ENCODE measurements around the gene ME3. TPM values are rescaled to one million over a fixed set of nuclear protein-coding genes. Genes with fewer than 3 reads are reported as not detected.

Gene ME3
- total and polyA plus RNA-seq, 4 donors = 7.4 to 38.7 (median 21.2) TPM

DNA sequence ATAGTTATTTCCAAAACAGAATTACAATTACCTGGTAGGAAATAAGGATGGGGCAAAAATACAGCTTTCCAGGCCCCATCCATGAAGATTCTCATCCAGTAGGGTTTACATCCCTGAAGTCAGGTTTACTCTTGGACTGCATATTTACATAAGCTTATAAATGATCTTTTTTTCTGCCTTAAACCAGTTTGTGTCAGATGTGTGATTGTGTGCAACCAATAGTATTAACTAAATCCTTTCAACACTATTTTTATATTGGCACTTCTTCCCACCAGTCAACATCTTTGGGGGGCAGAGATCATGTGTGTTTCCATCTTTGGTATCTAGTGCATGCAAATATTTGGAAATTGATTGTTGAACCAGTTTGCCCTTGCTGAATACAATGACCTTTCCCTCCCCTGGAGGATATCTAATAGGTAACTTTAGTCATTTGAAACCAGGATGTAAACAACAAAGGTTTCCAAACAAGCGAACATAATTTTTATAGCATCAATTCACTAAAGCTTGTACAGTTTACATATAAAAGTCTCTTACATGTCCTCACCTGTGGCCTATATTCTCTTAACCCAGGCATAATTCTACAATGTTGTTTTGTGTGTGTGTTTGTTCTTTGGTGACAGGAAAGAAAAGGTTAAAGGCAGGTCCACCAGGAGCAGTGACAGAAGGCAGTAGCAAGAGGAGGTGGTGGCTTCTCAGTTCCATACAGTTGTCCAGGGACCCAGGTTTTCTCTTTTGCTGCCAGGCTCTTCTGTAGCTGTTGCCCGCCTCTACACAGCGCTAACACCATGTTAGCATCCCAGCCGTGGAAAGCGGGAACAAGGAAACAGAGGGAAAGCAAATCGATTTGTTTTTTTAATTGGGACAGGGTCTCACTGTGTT lies 1.7 kb upstream of the ME3 start:
- peaks cover 0 to 32% (median 3%) of the 10 kb centered on the region in 5 donors for H3K4me1 ChIP-seq (ENCODE audit: control insufficient read depth in 5 of 5, insufficient read depth in 5 of 5, low read length in 5 of 5)
- H3K9me3 ChIP-seq (ENCODE audit: control insufficient read depth in 4 of 4, insufficient read depth in 3 of 4, low read length in 3 of 4) = no peaks in the 10 kb centered on the region
- H3K27ac ChIP-seq (ENCODE audit: low read depth in 1 of 2, low read length in 1 of 2) = no peak overlapping the region
- H3K9ac ChIP-seq (ENCODE audit: insufficient read depth in 1 of 2, low read length in 2 of 2) = no peak overlapping the region
- no peaks in the 10 kb centered on the region for H3K27me3 ChIP-seq (ENCODE audit: control insufficient read depth in 3 of 3, insufficient read depth in 3 of 3, low read length in 2 of 3)
- H3K4me3 ChIP-seq = no peak overlapping the region
- TF ChIP-seq, protein P1, sequence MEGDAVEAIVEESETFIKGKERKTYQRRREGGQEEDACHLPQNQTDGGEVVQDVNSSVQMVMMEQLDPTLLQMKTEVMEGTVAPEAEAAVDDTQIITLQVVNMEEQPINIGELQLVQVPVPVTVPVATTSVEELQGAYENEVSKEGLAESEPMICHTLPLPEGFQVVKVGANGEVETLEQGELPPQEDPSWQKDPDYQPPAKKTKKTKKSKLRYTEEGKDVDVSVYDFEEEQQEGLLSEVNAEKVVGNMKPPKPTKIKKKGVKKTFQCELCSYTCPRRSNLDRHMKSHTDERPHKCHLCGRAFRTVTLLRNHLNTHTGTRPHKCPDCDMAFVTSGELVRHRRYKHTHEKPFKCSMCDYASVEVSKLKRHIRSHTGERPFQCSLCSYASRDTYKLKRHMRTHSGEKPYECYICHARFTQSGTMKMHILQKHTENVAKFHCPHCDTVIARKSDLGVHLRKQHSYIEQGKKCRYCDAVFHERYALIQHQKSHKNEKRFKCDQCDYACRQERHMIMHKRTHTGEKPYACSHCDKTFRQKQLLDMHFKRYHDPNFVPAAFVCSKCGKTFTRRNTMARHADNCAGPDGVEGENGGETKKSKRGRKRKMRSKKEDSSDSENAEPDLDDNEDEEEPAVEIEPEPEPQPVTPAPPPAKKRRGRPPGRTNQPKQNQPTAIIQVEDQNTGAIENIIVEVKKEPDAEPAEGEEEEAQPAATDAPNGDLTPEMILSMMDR (IDR thresholded peaks at IDR 0.05; ENCODE audit: control extremely low read depth, extremely low read depth) = no peak
- ATAC-seq (ENCODE audit: insufficient read depth, low FRiP score) = no peak
- 93 to 96% methylated on average over 6 of the region's 6 CpGs for WGBS, 2 donors
- DNase-seq = no peak
- no peaks in the 10 kb centered on the region for H3K36me3 ChIP-seq (ENCODE audit: control insufficient read depth in 4 of 4, insufficient read depth in 4 of 4, low read length in 4 of 4)

DNA sequence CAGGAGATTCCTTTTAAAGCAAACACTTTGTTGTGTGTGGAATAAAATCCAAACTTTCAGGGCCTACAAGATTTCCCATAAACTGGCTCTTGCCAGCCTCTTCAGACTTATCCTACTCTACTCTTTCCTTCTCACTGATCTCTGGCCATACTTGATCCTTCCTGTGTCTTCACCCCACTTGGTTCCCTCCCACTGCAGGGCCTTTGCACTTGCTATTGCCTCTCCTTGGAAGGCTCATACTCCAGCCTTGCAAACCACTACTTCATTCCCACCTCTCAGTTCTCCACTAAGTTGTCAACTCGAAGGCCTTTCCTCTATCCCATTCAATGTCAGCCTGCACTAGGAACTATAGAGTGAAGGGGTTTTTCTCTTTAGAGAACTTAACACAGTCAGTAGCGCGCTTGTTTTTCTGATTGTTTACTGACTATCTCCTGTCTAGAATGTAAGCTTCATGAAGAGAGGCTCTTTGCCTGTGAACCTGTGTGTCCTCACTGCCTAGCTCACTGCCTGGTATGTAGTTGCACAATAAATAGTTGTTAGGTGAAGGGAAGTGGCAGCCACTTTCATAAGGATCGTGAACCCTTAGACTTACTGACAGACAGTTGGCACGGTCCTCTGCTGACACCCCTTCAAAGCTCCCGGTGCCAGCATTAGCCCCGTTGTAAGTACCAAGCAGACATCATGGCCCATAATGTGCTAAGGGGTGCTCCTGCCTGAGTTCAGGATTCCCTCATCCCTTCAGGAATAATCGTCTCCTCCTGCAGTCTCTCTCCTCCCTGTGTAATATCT lies 833 bp upstream of the ME3 start:
- Histone ChIP-seq H3K4me3 (no peak overlapping the region), H3K36me3 (ENCODE audit: control insufficient read depth in 4 of 4, insufficient read depth in 4 of 4, low read length in 4 of 4) (no peaks in the 10 kb centered on the region), H3K27ac (ENCODE audit: low read depth in 1 of 2, low read length in 1 of 2) (peak overlapping the region in 1 of 2 donors; percentile 94), H3K9ac (ENCODE audit: insufficient read depth in 1 of 2, low read length in 2 of 2) (no peak overlapping the region), H3K27me3 (ENCODE audit: control insufficient read depth in 3 of 3, insufficient read depth in 3 of 3, low read length in 2 of 3) (no peaks in the 10 kb centered on the region), H3K9me3 (ENCODE audit: control insufficient read depth in 4 of 4, insufficient read depth in 3 of 4, low read length in 3 of 4) (no peaks in the 10 kb centered on the region), H3K4me1 (ENCODE audit: control insufficient read depth in 5 of 5, insufficient read depth in 5 of 5, low read length in 5 of 5) (peaks cover 0 to 32% (median 3%) of the 10 kb centered on the region in 5 donors)
- ATAC-seq (ENCODE audit: insufficient read depth, low FRiP score) (no peak), DNase-seq (no peak)
- 71 to 83% methylated on average over 8 of the region's 8 CpGs for WGBS, 2 donors
- TF ChIP-seq, protein P1 (IDR thresholded peaks at IDR 0.05; ENCODE audit: control extremely low read depth, extremely low read depth) = no peak

DNA sequence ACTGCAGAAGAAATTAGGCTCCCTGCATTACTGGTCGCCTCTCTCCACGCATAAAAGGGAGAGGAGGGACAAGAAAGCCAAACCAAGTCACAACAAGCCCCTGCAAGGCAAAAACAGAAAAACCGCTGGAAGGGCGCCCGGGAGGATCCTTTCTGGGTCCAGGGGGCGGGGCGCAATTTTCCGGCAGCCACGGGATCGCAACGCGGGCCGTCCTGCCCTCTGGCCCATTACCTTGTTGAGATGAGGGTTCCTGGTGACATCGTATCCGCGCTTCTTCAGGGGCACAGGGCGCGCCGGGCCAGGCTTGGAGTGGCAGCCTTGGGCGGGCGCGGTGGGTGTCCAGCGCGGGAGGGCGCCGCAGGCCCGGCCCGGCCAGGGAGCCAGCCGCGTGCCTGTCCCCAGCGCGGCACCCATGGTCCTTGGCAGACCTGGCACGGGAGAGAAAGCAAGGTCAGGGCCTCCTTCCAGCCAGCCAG lies 847 bp downstream of the ME3 start:
- TF ChIP-seq, protein P1 (IDR thresholded peaks at IDR 0.05; ENCODE audit: control extremely low read depth, extremely low read depth) = no peak
- Histone ChIP-seq H3K27ac (ENCODE audit: low read depth in 1 of 2, low read length in 1 of 2) (peak overlapping the region; percentile 91 to 94), H3K9ac (ENCODE audit: insufficient read depth in 1 of 2, low read length in 2 of 2) (peak overlapping the region; percentile 69 to 88), H3K4me3 (peak overlapping the region; percentile 78), H3K27me3 (ENCODE audit: control insufficient read depth in 3 of 3, insufficient read depth in 3 of 3, low read length in 2 of 3) (no peaks in the 10 kb centered on the region), H3K36me3 (ENCODE audit: control insufficient read depth in 4 of 4, insufficient read depth in 4 of 4, low read length in 4 of 4) (peaks cover 0 to 7% (median 0%) of the 10 kb centered on the region in 4 donors), H3K9me3 (ENCODE audit: control insufficient read depth in 4 of 4, insufficient read depth in 3 of 4, low read length in 3 of 4) (no peaks in the 10 kb centered on the region), H3K4me1 (ENCODE audit: control insufficient read depth in 5 of 5, insufficient read depth in 5 of 5, low read length in 5 of 5) (peaks cover 0 to 32% (median 3%) of the 10 kb centered on the region in 5 donors)
- DNase-seq = peak; percentile 68 to 83 (median 79)
- 1% methylated on average over 32 to 33 of the region's 33 CpGs for WGBS, 2 donors
- peak; percentile 63 for ATAC-seq (ENCODE audit: insufficient read depth, low FRiP score)
